ENCODE measurements around the gene COA3. TPM values are rescaled to one million over a fixed set of nuclear protein-coding genes. Genes with fewer than 3 reads are reported as not detected.
A peak's percentile ranks its signal among the peaks of the same experiment; 100 is the strongest.

The COA3 gene
- total RNA-seq, 1 donor from 2014 or later: 71.0 TPM

GRCh38 chr17:42821176-42821575 is 22.7 kb upstream of the COA3 start:
- peaks cover 67% of the 10 kb centered on the region for H3K36me3 ChIP-seq
- intact Hi-C loops (cut with micrococcal nuclease): no loop called here
- no peak for TF ChIP-seq CTCF (IDR thresholded peaks at IDR 0.05; ENCODE audit: borderline replicate concordance)
- H3K4me1 ChIP-seq: peaks cover 23% of the 10 kb centered on the region
- H3K9me3 ChIP-seq (replicated peaks): no peaks in the 10 kb centered on the region
- DNase-seq: no peak
- no peaks in the 10 kb centered on the region for H3K27me3 ChIP-seq (ENCODE audit: low read depth)
- no peak overlapping the region for H3K4me3 ChIP-seq
- H3K27ac ChIP-seq (replicated peaks): no peak overlapping the region

- peaks cover 27% of the 10 kb centered on the region for H3K4me1 ChIP-seq
- no peaks in the 10 kb centered on the region for H3K27me3 ChIP-seq (ENCODE audit: low read depth)
- intact Hi-C loops (cut with micrococcal nuclease): no loop called here
- H3K36me3 ChIP-seq: peaks cover 79% of the 10 kb centered on the region
- H3K4me3 ChIP-seq: no peak overlapping the region
- DNase-seq: peak; percentile 40
- TF ChIP-seq CTCF (IDR thresholded peaks at IDR 0.05; ENCODE audit: borderline replicate concordance): peak; percentile 68
- H3K27ac ChIP-seq (replicated peaks): no peak overlapping the region
- no peaks in the 10 kb centered on the region for H3K9me3 ChIP-seq (replicated peaks)
Observed at GRCh38 chr17:42819939-42820535, 21.5 kb upstream of the COA3 start.

GRCh38 chr17:42818379-42818778 is 19.9 kb upstream of the COA3 start:
- no peak for TF ChIP-seq CTCF (IDR thresholded peaks at IDR 0.05; ENCODE audit: borderline replicate concordance)
- Histone ChIP-seq H3K36me3 (peaks cover 95% of the 10 kb centered on the region), H3K4me3 (no peak overlapping the region), H3K27ac (replicated peaks) (no peak overlapping the region), H3K27me3 (ENCODE audit: low read depth) (no peaks in the 10 kb centered on the region), H3K9me3 (replicated peaks) (no peaks in the 10 kb centered on the region), H3K4me1 (peaks cover 24% of the 10 kb centered on the region)
- DNase-seq: no peak
- intact Hi-C loops (cut with micrococcal nuclease): no loop called here

GRCh38 chr17:42817866-42818265 is 19.4 kb upstream of the COA3 start:
- Histone ChIP-seq H3K27me3 (ENCODE audit: low read depth) (no peaks in the 10 kb centered on the region), H3K4me3 (no peak overlapping the region), H3K9me3 (replicated peaks) (no peaks in the 10 kb centered on the region), H3K27ac (replicated peaks) (no peak overlapping the region), H3K4me1 (peaks cover 19% of the 10 kb centered on the region), H3K36me3 (peaks cover 98% of the 10 kb centered on the region)
- DNase-seq: no peak
- TF ChIP-seq CTCF (IDR thresholded peaks at IDR 0.05; ENCODE audit: borderline replicate concordance): no peak
- intact Hi-C loops (cut with micrococcal nuclease): no loop called here

- no peak overlapping the region for H3K4me3 ChIP-seq
- H3K27ac ChIP-seq (replicated peaks): peak overlapping the region; percentile 49
- TF ChIP-seq CTCF (IDR thresholded peaks at IDR 0.05; ENCODE audit: borderline replicate concordance): no peak
- H3K27me3 ChIP-seq (ENCODE audit: low read depth): no peaks in the 10 kb centered on the region
- DNase-seq: no peak
- peaks cover 12% of the 10 kb centered on the region for H3K4me1 ChIP-seq
- intact Hi-C loops (cut with micrococcal nuclease): no loop called here
- H3K36me3 ChIP-seq: peaks cover 97% of the 10 kb centered on the region
- no peaks in the 10 kb centered on the region for H3K9me3 ChIP-seq (replicated peaks)
Observed at GRCh38 chr17:42814633-42815399, 16.3 kb upstream of the COA3 start.

Data from left ventricle myocardium inferior (tissue), 1 donor.